ENCODE data around the gene CBLC. TPM values are rescaled to one million over a fixed set of nuclear protein-coding genes. Genes with fewer than 3 reads are reported as not detected.
"Not testable (repeated sequence)": the region's sequence is repeated elsewhere in the genome, so short reads cannot be mapped to it uniquely, and the experiment has no call there.

CBLC gene
- total RNA-seq, 2 experiments from 2014 or later: not detected

GRCh38 chr19:44809577-44810233 is 32.0 kb downstream of the CBLC start:
- ChIA-PET CTCF (no interaction called here), POLR2A (interaction anchor here (0.5 kb wide), 1 partner anchor 16 kb away, joined by 3 read pairs; no protein-coding TSS in a partner anchor)

GRCh38 chr19:44810234-44811121 is 32.8 kb downstream of the CBLC start:
- ChIA-PET CTCF (no interaction called here), POLR2A (no interaction called here)

- CTCF ChIA-PET: no interaction called here
- POLR2A ChIA-PET: no interaction called here
Measured at GRCh38 chr19:44811122-44811419, 33.4 kb downstream of the CBLC start.

DNA sequence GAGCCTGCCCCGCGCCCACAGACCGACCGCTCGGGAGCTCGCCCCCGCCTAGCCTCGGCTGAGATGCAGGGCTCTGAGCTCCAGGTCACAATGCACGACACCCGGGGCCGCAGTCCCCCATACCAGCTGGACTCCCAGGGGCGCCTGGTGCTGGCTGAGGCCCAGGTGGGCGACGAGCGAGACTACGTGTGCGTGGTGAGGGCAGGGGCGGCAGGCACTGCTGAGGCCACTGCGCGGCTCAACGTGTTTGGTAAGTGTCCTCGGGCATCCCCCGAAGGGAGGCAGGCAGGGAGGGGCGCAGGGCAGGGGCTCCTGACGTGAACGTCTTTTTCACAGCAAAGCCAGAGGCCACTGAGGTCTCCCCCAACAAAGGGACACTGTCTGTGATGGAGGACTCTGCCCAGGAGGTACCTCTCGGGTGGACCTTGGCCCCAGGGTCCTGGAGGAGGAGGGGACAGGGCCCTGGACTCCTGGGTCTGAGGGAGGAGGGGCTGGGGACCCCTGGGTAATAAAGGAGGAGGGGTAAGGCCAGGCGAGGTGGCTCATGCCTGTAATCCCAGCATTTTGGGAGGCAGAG is 34.5 kb downstream of the CBLC start:
- CTCF ChIA-PET: interaction anchor here (0.6 kb wide), 1 partner anchor 27 kb away, joined by 3 read pairs; no protein-coding TSS in a partner anchor
- POLR2A ChIA-PET: interaction anchor here (0.6 kb wide), 1 partner anchor 146 kb away, joined by 7 read pairs; no protein-coding TSS in a partner anchor

- ChIA-PET POLR2A (no interaction called here), CTCF (no interaction called here)
Measured at GRCh38 chr19:44813070-44813840, 35.6 kb downstream of the CBLC start.

- ChIA-PET POLR2A (no interaction called here), CTCF (no interaction called here)
Measured at GRCh38 chr19:44813841-44814470, 36.3 kb downstream of the CBLC start.

- CTCF ChIA-PET: no interaction called here
- POLR2A ChIA-PET: no interaction called here
Measured at GRCh38 chr19:44814517-44814916, 36.8 kb downstream of the CBLC start.

- CTCF ChIA-PET: no interaction called here
Measured at GRCh38 chr19:44816301-44816700, 38.6 kb downstream of the CBLC start.

GRCh38 chr19:44817725-44818465 is 40.2 kb downstream of the CBLC start:
- ChIA-PET CTCF (no interaction called here), POLR2A (no interaction called here)

More at GRCh38 chr19:44816301-44816700, 38.6 kb downstream of the CBLC start:
- POLR2A ChIA-PET: no interaction called here

- ChIA-PET CTCF (no interaction called here), POLR2A (no interaction called here)
Measured at GRCh38 chr19:44818466-44819031, 40.9 kb downstream of the CBLC start.

DNA sequence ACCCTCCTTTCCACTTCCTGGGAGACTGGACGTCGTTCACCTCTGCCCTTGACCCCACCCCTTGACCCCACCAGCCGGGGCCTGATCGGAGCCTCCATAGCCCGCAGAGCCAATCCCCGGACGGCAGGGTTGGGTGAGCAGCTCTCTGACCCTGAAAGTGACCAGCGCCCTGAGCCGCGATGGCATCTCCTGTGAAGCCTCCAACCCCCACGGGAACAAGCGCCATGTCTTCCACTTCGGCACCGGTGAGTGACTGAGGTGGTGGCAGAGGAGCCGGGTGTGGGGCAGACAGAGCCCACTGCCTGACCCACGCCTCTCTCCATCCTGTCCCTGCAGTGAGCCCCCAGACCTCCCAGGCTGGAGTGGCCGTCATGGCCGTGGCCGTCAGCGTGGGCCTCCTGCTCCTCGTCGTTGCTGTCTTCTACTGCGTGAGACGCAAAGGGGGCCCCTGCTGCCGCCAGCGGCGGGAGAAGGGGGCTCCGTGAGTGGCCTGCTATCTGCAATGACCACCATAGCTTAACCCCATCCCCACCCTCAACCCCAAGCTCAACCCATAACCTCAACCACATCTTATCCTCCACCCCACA is 41.6 kb downstream of the CBLC start:
- CTCF ChIA-PET: interaction anchor here (0.8 to 1.5 kb wide), 2 partner anchors 25 to 128 kb away, joined by 3 to 5 read pairs; no protein-coding TSS in a partner anchor
- POLR2A ChIA-PET: no interaction called here

- POLR2A ChIA-PET: no interaction called here
- CTCF ChIA-PET: interaction anchor here (0.7 to 1.5 kb wide), 2 partner anchors 23 to 37 kb away, joined by 4 to 5 read pairs; no protein-coding TSS in a partner anchor
Measured at GRCh38 chr19:44820648-44821609, 43.2 kb downstream of the CBLC start.

GRCh38 chr19:44822177-44822576 is 44.5 kb downstream of the CBLC start:
- POLR2A ChIA-PET: no interaction called here

GRCh38 chr19:44822670-44823372 is 45.1 kb downstream of the CBLC start:
- POLR2A ChIA-PET: no interaction called here
- CTCF ChIA-PET: interaction anchor here (0.7 kb wide), 1 partner anchor 134 kb away, joined by 3 read pairs; no protein-coding TSS in a partner anchor

More at GRCh38 chr19:44822177-44822576, 44.5 kb downstream of the CBLC start:
- CTCF ChIA-PET: no interaction called here

GRCh38 chr19:44823373-44823698 is 45.6 kb downstream of the CBLC start:
- ChIA-PET POLR2A (no interaction called here), CTCF (interaction anchor here (0.7 kb wide), 1 partner anchor 133 kb away, joined by 3 read pairs; no protein-coding TSS in a partner anchor)

DNA sequence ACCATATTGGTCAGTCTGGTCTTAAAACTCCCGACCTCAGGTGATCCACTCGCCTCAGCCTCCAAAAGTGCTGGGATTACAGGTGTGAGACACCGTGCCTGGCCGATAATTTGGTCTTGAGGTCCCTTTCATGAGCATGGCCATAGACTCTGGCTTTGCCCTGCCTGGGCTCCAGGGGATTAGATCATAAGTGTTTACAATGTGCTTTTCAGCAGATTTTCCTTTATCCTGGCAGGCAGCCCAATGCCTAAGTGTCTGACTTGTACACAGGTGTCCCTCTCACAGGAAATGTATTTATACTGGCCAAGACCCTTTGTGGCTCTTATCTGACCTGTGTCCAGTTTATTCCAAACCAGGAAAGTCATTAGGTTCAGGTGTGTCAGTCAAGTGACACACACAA is 47.1 kb downstream of the CBLC start:
- ChIA-PET POLR2A (no interaction called here), CTCF (no interaction called here)

DNA sequence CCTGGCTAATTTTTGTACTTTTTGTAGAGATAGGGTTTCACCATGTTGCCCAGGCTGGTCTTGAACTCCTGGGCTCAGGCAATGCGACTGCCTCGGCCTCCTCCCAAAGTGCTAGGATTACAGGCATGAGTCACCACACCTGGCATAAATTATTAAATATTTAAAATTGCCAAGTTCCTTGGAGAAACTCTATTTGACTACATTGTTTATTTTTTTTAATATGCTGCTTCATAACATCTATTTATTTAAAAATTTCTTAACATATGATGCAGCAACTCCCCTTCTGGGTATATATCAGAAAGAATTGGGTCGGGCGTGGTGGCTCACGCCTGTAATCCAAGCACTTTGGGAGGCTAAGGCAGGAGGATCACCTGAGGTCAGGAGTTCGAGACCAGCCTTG is 55.2 kb downstream of the CBLC start:
- CTCF ChIA-PET, POLR2A ChIA-PET: not testable (repeated sequence)
